K562 (cell line): ENCODE measurements around the gene GPD1L. TPM values are rescaled to one million over a fixed set of nuclear protein-coding genes. Genes with fewer than 3 reads are reported as not detected.

Experiments
- ATAC-seq: fragments of 200-7000 bp; cut with Tn5 transposase; 3 replicates; pipeline ENCODE4 v1.9.1; 2020; ENCODE audit warnings: moderate library complexity
- BruUV-seq: library from RNA; stranded (reverse); fragments of 400-500 nt; replicated peaks from 2 replicates; lab custom pipeline; 2021; lab: Mats Ljungman, UMichigan
- CTCF ChIA-PET: fragments of 300-600 bp; formaldehyde crosslinking; extraction: SDS; loops from one replicate; lab custom pipeline; 2021; ENCODE audit warnings: low intra/inter-chr PET ratio; lab: Yijun Ruan, JAX
- POLR2A ChIA-PET: fragments of 300-600, 350-650 bp; sonication (Branson Sonifier 250); formaldehyde crosslinking; extraction: SDS; loops from one replicate; lab custom pipeline; 2021; ENCODE audit warnings: antibody characterized with exemption, inconsistent platforms; lab: Yijun Ruan, JAX
- DNase-seq, 4 experiments: peaks; one replicate each; pipeline versions ENCODE4 v3.0.0 to v3.0.0-alpha.2; 2011 to 2018; ENCODE audit warnings: low spot score in 3 of 4, mixed read lengths in 3 of 4; ENCODE audit errors: extremely low read depth in 1 of 4
- FAIRE-seq: peaks from 2 replicates; lab custom pipeline; 2011; peaks lifted over from hg19 to GRCh38; lab: Jason Lieb, UNC
- H2AFZ ChIP-seq: 2 replicates; pipeline ENCODE4 v1.6.0; 2011; ENCODE audit warnings: low read depth, low read length, control low read depth, inconsistent platforms
- H3K27ac ChIP-seq: fragments of 200-600 bp; 3 replicates; pipeline ENCODE4 v1.8.0; 2011; ENCODE audit warnings: low read depth, mild to moderate bottlenecking, control low read depth, inconsistent platforms, low read length, moderate library complexity, mixed read lengths; ENCODE audit errors: extremely low read depth
- H3K27me3 ChIP-seq, 2 experiments: fragments of 300-600 bp in 1 of 2; 2 replicates in 1 of 2; 3 replicates in 1 of 2; pipeline versions ENCODE4 v1.6.0 to v1.8.0; 2011; ENCODE audit warnings: inconsistent platforms in 2 of 2, low read length in 2 of 2, mild to moderate bottlenecking in 1 of 2, mixed read lengths in 1 of 2, moderate library complexity in 1 of 2; ENCODE audit not compliant: control insufficient read depth in 2 of 2, insufficient read depth in 2 of 2
- H3K36me3 ChIP-seq: fragments of 300-600 bp; 3 replicates; pipeline ENCODE4 v1.8.0; 2011; ENCODE audit warnings: mild to moderate bottlenecking, low read length, inconsistent platforms; ENCODE audit not compliant: control insufficient read depth, insufficient read depth
- H3K4me1 ChIP-seq, 2 experiments: fragments of 200-600 bp in 1 of 2; replicated peaks in 1 of 2; 2 replicates in 1 of 2; 3 replicates in 1 of 2; pipeline versions ENCODE4 v1.5.1 to v1.8.0; 2011; ENCODE audit warnings: inconsistent platforms in 2 of 2, low read length in 2 of 2, mild to moderate bottlenecking in 1 of 2, mixed read lengths in 1 of 2, moderate library complexity in 1 of 2; ENCODE audit not compliant: control insufficient read depth in 2 of 2, insufficient read depth in 2 of 2
- H3K4me2 ChIP-seq: 2 replicates; pipeline ENCODE4 v1.6.1; 2011; ENCODE audit warnings: low read length, control low read depth, inconsistent platforms, mixed read lengths; ENCODE audit not compliant: insufficient read depth
- H3K4me3 ChIP-seq: fragments of 200-600 bp; sonication (generic), shearing (Covaris generic); 2 replicates; pipeline ENCODE4 v1.5.1; 2016; ENCODE audit warnings: control low read depth, inconsistent platforms
- H3K79me2 ChIP-seq: fragments of 200-600 bp; 3 replicates; pipeline ENCODE4 v1.8.0; 2011; ENCODE audit warnings: low read length, inconsistent platforms; ENCODE audit not compliant: control insufficient read depth, insufficient read depth
- H3K9ac ChIP-seq, 2 experiments: 2 replicates each; pipeline versions ENCODE4 v1.6.0 to v1.6.1; 2011; ENCODE audit warnings: low read depth in 2 of 2, low read length in 2 of 2, control low read depth in 1 of 2, inconsistent platforms in 1 of 2, mild to moderate bottlenecking in 1 of 2, mixed read lengths in 1 of 2; ENCODE audit not compliant: insufficient read depth in 1 of 2
- H3K9me1 ChIP-seq: one replicate; pipeline ENCODE4 v1.6.0; 2011; ENCODE audit warnings: inconsistent platforms, mild to moderate bottlenecking, low read length, moderate library complexity; ENCODE audit not compliant: control insufficient read depth, insufficient read depth
- H3K9me3 ChIP-seq: replicated peaks from 2 replicates; pipeline ENCODE4 v1.5.1; 2011; ENCODE audit warnings: low read depth, low read length, inconsistent platforms; ENCODE audit not compliant: control insufficient read depth, insufficient read depth
- H4K20me1 ChIP-seq: replicated peaks from 2 replicates; pipeline ENCODE4 v1.6.1; 2011; ENCODE audit warnings: low read length, inconsistent platforms, mixed read lengths; ENCODE audit not compliant: control insufficient read depth, insufficient read depth
- ARID1B ChIP-seq: fragments of 450-650 bp; IDR thresholded peaks from 2 replicates; pipeline ENCODE4 v1.6.1; 2016; ENCODE audit warnings: antibody characterized with exemption, mild to moderate bottlenecking, inconsistent platforms
- ATF7 ChIP-seq: fragments of 450-650 bp; IDR thresholded peaks from 2 replicates; pipeline ENCODE4 v1.7.1; 2014; ENCODE audit warnings: mild to moderate bottlenecking, moderate library complexity
- GABPA ChIP-seq: fragments of 200-800 bp; sonication (Bioruptor generic); conservative IDR thresholded peaks from 2 replicates; pipeline ENCODE4 v1.6.1; 2016; ENCODE audit warnings: low read depth, missing genetic modification characterization, missing compliant biosample characterization
- HCFC1 ChIP-seq: IDR thresholded peaks from 2 replicates; pipeline ENCODE4 v1.6.1; 2012; ENCODE audit warnings: low read depth, low read length, improper control_type of control experiment
- KDM2B ChIP-seq: fragments of 250-450 bp; sonication (Bioruptor Pico); IDR thresholded peaks from 2 replicates; pipeline ENCODE4 v1.8.0; 2021; ENCODE audit warnings: mild to moderate bottlenecking, moderate library complexity
- PHF20 ChIP-seq: fragments of 450-650 bp; IDR thresholded peaks from 2 replicates; pipeline ENCODE4 v1.6.1; 2018; ENCODE audit not compliant: partially characterized antibody
- RHOXF2B ChIP-seq: fragments of 250-450 bp; sonication (Bioruptor Pico); conservative IDR thresholded peaks from 2 replicates; pipeline ENCODE4 v1.5.1; 2021
- SLC30A9 ChIP-seq: fragments of 250-450 bp; sonication (Bioruptor Pico); IDR thresholded peaks from 2 replicates; pipeline ENCODE4 v1.8.0; 2022; ENCODE audit warnings: mild to moderate bottlenecking, moderate library complexity
- TCF7 ChIP-seq: sonication (generic); IDR thresholded peaks from 2 replicates; pipeline ENCODE4 v1.6.1; 2016; ENCODE audit warnings: antibody characterized with exemption, borderline replicate concordance
- TCF7L2 ChIP-seq: fragments of 150-350 bp; IDR thresholded peaks from 2 replicates; pipeline ENCODE4 v1.6.1; 2016; ENCODE audit warnings: low read depth, mild to moderate bottlenecking, low read length, moderate library complexity
- ZMIZ1 ChIP-seq, 2 experiments: fragments of 150-350 bp in 1 of 2; IDR thresholded peaks; 2 replicates each; pipeline ENCODE4 v1.6.1; 2012 to 2016; ENCODE audit warnings: low read depth in 2 of 2, low read length in 2 of 2, mild to moderate bottlenecking in 1 of 2, moderate library complexity in 1 of 2
- ZNF311 ChIP-seq: fragments of 250-450 bp; sonication (Bioruptor Pico); IDR thresholded peaks from 2 replicates; pipeline ENCODE4 v1.4.0; 2020; ENCODE audit warnings: mild to moderate bottlenecking, moderate library complexity
- ZNF445 ChIP-seq: fragments of 250-450 bp; sonication (Bioruptor Pico); IDR thresholded peaks from 2 replicates; pipeline ENCODE4 v1.4.0; 2020; ENCODE audit warnings: low read depth, mild to moderate bottlenecking, moderate library complexity
- ZNF507 ChIP-seq: conservative IDR thresholded peaks from 2 replicates; pipeline ENCODE4 v1.6.1; 2017; ENCODE audit warnings: missing genetic modification characterization, missing compliant biosample characterization
- WGBS: fragments of 100-300 bp; shearing (Covaris generic); methylation state at CpG from one replicate; pipeline ENCODE4 v1.1.6; 2016; ENCODE audit warnings: low coverage, mixed read lengths; ENCODE audit not compliant: insufficient coverage; ENCODE audit errors: missing lambda C conversion rate; 5-methylcytosine and 5-hydroxymethylcytosine counted together
- in situ Hi-C: fragments of 300-500 bp; cut with MboI; formaldehyde crosslinking; loops from 4 replicates; pipeline ENCODE4 v1.15.0; 2018; ENCODE audit warnings: inconsistent platforms, mixed read lengths
- intact Hi-C: fragments of 100-400 bp; cut with micrococcal nuclease; formaldehyde crosslinking; loops from 2 replicates; pipeline ENCODE4 v1.14.2; 2022
- polyA plus RNA-seq, 8 experiments: library from polyadenylated mRNA; depleted of rRNA in 4 of 8; stranded (reverse) in 5 of 8; unstranded in 3 of 8; fragments of >200 nt; fragmentation: Nextera tagmentation in 2 of 8; fragmentation: Illumina TruSeq in 1 of 8; extraction: Ambion mirVana in 2 of 8; extraction: Trizol in 1 of 8; gene quantifications; 2 replicates each; pipeline versions ENCODE4 v1.2.1 to v1.2.3, GENCODE V29; 2011 to 2014; ENCODE audit warnings: inconsistent platforms in 1 of 8, missing spikeins in 1 of 8
- total RNA-seq, 7 experiments: library from RNA; depleted of rRNA in 6 of 7; stranded (reverse); fragments of >200 nt in 6 of 7; fragmentation: Illumina TruSeq in 2 of 7; extraction: Trizol in 2 of 7; gene quantifications; 2 replicates each; pipeline versions ENCODE4 v1.2.1 to v1.2.3, GENCODE V29; 2011 to 2021; ENCODE audit warnings: low replicate concordance in 1 of 7
- TF ChIP-seq, protein P1 (sequence below): sonication (generic); formaldehyde crosslinking; IDR thresholded peaks from 2 replicates; pipeline ENCODE4 v1.8.0; 2022; ENCODE audit warnings: mild to moderate bottlenecking, missing genetic modification reagents
- TF ChIP-seq, protein P2 (sequence below): fragments of 450-650 bp; formaldehyde crosslinking; IDR thresholded peaks from 2 replicates; pipeline ENCODE4 v1.4.0; 2020; ENCODE audit warnings: mild to moderate bottlenecking

GPD1L gene
- total and polyA plus RNA-seq, 9 of the 15 experiments (the other 6 are each of a cell fraction or from before 2014, with no cell fraction given): 1.6 to 17.3 (median 12.3) TPM

DNA sequence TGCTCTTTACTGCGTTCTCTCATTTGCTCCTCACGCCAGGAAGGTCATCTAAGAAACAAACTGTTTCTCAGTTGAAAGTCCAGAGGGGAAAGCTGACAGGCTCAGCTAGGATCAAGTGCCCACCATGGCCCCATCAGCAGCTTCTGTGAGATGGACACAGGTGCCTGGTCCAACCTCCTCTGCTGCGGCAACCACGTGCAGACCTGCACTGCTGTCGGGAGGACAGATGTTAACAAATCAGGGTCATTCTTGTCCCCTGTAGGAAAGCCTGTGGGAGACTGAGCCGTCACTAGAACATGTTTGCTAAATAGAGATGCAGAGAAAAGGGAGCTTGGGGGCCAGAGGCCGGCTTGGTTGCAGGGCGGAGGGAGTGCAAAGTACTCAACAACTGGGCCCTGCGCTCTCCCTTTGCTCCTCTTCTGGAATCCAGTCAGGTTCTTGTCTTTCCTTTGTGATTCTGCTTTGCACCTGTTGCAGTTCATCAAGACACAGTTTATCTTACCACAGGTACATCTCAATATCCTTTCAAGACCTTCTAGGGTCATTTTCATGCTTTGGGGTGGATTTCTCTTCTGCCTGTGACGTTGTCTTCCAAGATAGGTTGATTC lies 20.9 kb downstream of the GPD1L start (continued):
- TF ChIP-seq, protein P1, sequence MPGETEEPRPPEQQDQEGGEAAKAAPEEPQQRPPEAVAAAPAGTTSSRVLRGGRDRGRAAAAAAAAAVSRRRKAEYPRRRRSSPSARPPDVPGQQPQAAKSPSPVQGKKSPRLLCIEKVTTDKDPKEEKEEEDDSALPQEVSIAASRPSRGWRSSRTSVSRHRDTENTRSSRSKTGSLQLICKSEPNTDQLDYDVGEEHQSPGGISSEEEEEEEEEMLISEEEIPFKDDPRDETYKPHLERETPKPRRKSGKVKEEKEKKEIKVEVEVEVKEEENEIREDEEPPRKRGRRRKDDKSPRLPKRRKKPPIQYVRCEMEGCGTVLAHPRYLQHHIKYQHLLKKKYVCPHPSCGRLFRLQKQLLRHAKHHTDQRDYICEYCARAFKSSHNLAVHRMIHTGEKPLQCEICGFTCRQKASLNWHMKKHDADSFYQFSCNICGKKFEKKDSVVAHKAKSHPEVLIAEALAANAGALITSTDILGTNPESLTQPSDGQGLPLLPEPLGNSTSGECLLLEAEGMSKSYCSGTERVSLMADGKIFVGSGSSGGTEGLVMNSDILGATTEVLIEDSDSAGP (CRISPR knock-in tag): no peak
- TF ChIP-seq ATF7 (no peak), TCF7L2 (no peak), PHF20 (no peak), TCF7 (no peak)

GRCh38 chr3:32128936-32129335 lies 22.5 kb downstream of the GPD1L start:
- H3K4me2 ChIP-seq: no peak overlapping the region
- DNase-seq (no peak), ATAC-seq (no peak), FAIRE-seq (no peak)
- in situ Hi-C loops: no loop called here
- H3K27me3 ChIP-seq: no peaks in the 10 kb centered on the region
- POLR2A ChIA-PET: interaction anchor here (0.7 to 1.8 kb wide), 7 partner anchors 8 to 210 kb away, joined by 3 to 5 read pairs (median 4); no protein-coding TSS in a partner anchor
- no peaks in the 10 kb centered on the region for H3K36me3 ChIP-seq
- H3K9me3 ChIP-seq: no peaks in the 10 kb centered on the region
- H3K27ac ChIP-seq: no peak overlapping the region
- H3K4me3 ChIP-seq: no peak overlapping the region
- CTCF ChIA-PET: no interaction called here
- peaks cover 0 to 4% of the 10 kb centered on the region in 2 experiments; a peak in 1 of 5 replicates for H3K4me1 ChIP-seq
- no peaks in the 10 kb centered on the region for H3K9me1 ChIP-seq
- peaks cover 4% of the 10 kb centered on the region for H4K20me1 ChIP-seq
- BruUV-seq: no TSS peak
- H2AFZ ChIP-seq: no peak overlapping the region
- no peak overlapping the region for H3K9ac ChIP-seq
- H3K79me2 ChIP-seq: no peaks in the 10 kb centered on the region
- WGBS: 6% methylated on average over 2 of the region's 2 CpGs
- intact Hi-C loops: no loop called here
- TF ChIP-seq ZNF507 (tag): no peak
- no peak for TF ChIP-seq HCFC1
- TF ChIP-seq ZNF311 (CRISPR knock-in tag): no peak
- TF ChIP-seq KDM2B (CRISPR knock-in tag): no peak
- no peak; the same call in 1 of the 2 replicates for TF ChIP-seq ZNF445
- TF ChIP-seq, protein P2, sequence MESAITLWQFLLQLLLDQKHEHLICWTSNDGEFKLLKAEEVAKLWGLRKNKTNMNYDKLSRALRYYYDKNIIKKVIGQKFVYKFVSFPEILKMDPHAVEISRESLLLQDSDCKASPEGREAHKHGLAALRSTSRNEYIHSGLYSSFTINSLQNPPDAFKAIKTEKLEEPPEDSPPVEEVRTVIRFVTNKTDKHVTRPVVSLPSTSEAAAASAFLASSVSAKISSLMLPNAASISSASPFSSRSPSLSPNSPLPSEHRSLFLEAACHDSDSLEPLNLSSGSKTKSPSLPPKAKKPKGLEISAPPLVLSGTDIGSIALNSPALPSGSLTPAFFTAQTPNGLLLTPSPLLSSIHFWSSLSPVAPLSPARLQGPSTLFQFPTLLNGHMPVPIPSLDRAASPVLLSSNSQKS (CRISPR knock-in tag): no peak
- no peak for TF ChIP-seq GABPA (tag)
- TF ChIP-seq SLC30A9: no peak
- no peak for TF ChIP-seq ARID1B
- TF ChIP-seq ZMIZ1 (IDR thresholded peaks at IDR 0.05; ENCODE audit: low read depth in 2 of 2, low read length in 2 of 2): no peak
- TF ChIP-seq RHOXF2B (CRISPR knock-in tag): no peak
